OCI-M2 (cell line): Measurements from ENCODE around the gene RMRP.

ENCODE experiments used
- DNase-seq: peaks from one replicate; lab custom pipeline; 2025; ENCODE audit not compliant: unreplicated experiment; lab: John Stamatoyannopoulos, UW

The RMRP gene

DNA sequence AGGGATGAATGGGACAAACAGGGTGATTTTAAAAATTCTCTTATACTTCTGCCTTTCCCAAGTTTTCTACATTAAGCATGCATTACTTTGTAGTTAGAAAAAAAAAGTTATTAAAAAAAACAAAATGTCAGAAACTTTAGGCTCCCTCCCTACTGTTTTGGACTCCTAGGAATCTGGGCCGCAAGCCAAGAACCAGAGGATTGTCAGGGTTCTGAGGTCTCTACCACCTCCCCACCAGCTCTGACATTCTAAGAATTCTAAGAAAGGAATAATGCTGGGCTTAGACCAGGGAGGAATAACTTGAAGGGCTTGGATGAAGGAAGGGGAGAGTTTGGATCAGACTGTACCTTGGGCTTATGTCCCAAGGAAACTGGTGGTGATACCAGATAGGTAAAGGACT lies 8.2 kb upstream of the RMRP start:
- no peak for DNase-seq

GRCh38 chr9:35665471-35665818 lies 7.6 kb upstream of the RMRP start:
- no peak for DNase-seq

DNA sequence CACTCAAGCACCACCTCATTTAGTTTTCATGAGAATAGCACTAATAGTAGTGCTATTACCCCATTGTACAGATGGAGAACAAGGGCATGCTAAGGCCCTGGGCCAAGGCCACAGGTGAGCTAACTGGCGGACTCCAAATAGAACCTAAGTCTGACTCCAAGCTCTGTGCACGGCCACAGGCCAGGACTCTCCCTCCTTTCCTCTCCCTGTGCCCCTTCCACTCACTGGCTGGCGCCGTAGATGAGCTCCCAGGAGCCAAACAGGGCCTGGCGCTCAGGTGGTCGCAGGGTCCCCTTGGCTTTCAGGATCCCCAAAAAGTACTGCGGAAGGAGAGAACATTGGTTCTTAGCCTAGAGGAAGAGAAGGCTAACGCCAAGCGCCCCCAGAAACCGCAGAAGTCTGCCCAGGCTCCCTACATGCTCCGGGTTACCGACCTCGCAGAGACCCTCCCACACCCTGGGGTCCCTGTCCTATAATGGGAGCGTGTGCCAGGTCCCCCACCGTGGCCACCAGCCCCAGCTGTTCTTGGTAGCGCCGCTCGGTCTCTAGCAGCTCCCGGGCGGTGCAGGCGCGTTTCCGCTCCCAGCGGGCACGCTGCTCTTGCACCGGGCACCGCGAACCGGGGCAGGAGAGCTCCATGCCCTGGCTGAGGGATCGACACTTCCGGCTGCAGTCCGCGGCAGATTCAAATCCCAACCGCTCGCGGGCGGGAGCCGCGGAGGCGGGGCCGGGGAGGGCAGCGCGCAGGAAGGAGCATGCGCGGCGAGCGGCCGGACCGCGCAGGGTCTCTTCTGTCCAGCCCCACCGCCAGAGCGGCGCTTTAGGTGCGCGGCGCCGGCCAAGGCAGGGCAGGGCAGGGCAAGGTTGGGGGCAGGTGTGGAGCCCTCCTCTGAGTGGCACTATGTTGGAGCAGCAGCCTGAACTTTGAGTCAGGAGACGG lies 7.0 kb upstream of the RMRP start, which contains the start of gene ARHGEF39:
TSS of gene ARHGEF39 (minus strand) at position 665 of the 940 bp plus-strand sequence. CDS start at position 639, 26 bp downstream.
- DNase-seq, result peak; percentile 19

DNA sequence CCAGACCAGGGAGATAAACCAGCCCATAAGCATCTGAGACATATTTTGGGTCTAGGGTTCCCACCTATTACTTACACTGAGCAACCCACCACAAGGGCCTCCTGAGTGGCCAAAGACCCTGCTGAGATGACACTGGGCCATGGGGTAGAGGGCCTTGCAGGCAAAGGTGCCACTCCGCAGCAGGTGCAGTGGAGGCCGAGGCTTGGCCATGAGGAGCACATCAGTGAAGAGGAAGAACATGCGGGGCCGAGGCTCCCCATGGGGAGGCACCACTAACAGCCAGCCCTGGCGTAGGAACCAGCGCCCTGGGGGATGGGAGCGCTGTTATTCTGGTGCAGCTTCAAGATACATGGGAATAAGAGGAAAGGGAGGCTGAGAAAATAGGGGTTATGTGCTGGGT lies 4.6 kb upstream of the RMRP start:
- DNase-seq, result no peak

DNA sequence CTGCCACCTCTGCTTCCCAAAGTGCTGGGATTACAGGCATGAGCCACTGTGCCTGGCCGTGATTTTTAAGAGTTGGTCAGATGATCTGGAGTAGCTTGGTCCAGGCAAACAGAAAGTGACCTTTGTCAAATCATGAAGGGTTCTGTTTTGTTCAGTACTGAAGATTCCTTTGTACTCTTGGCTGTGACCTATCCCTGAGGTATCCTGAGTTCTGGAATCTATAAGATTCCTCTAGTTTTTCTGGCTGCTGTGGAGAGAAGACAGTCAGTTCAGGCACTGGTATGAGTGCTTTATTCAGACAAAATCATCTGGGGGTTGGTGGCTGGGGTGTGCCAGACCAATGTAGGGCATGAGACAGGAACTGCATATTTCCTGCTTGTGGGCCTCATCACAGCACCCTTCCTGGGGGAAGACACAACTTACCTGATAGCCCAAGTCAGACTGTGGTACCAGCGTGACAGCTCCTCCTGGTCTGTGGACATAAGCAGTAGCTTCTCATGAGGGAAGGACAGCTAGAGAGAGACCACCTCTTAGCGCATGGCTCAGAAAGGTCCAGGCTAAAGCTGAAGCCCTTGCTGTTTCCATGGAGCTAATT lies 4.0 kb upstream of the RMRP start:
- no peak for DNase-seq

- no peak for DNase-seq
These were observed 3.2 kb upstream of the RMRP start for GRCh38 chr9:35660966-35661415.

- DNase-seq, result no peak
These were observed 1.5 kb upstream of the RMRP start for GRCh38 chr9:35659340-35659739.

- DNase-seq, result peak; percentile 4
These were observed 1.1 kb upstream of the RMRP start for GRCh38 chr9:35658968-35659220.

- peak; percentile 84 for DNase-seq
These were observed 533 bp upstream of the RMRP start, which contains the start of gene CCDC107 for GRCh38 chr9:35658137-35658967. CCDC107 (plus strand) TSS chr9:35658292; CDS start chr9:35658380, 88 bp downstream.

DNA sequence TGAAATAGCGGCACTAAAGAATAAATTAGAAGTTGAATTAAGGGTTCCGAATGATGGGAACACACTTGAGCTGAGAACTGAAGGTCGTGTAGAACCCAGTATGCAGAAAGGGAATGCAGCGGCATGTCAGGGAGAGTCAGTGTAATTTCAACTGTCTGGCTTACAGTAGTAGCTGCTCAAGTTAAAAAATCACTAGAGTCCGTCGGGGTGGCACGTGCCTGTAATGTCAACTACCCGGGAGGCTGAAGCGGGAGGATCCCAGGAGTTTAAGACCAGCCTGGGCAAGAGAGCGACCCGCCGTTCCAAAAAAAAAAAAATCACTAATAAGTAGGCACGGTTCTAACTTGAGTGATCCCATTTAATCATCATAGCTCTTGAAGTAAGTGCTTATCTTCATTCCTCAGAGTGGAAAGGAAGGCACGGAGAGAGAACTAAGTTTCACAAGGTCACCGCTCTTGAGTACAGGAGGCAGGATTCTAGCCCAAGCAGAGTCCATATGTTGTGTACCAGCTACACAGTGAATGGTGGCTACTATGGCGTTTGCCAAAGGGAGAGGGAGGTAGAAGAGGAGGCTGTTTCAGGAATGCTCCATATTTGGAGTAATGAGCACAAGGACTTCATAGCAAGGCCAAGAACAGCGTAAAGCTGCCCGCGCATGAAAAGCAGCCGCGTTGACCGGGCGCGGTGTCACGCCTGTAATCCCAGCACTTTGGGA lies 831 bp downstream of the RMRP start:
- no peak for DNase-seq

DNA sequence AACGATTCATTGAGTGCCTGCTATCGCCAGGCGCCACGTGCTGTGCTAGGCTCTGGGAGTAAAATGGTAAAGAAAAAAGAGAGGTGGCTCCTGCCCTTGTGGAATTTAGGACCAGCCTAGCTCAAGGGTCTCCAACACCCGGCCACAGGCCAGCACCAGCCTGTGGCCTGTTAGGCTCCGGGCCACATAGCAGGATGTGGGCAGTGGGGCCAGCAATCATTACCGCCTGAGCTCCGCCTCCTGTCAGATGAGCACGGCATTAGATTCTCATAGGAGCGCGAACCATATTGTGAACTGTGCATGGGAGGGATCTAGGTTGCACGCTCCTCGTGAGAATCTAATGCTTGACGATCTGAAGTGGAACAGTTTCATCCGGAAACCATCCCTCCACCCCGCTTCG lies 1.5 kb downstream of the RMRP start:
- no peak for DNase-seq

- no peak for DNase-seq
These were observed 4.2 kb downstream of the RMRP start for GRCh38 chr9:35653611-35654010.

DNA sequence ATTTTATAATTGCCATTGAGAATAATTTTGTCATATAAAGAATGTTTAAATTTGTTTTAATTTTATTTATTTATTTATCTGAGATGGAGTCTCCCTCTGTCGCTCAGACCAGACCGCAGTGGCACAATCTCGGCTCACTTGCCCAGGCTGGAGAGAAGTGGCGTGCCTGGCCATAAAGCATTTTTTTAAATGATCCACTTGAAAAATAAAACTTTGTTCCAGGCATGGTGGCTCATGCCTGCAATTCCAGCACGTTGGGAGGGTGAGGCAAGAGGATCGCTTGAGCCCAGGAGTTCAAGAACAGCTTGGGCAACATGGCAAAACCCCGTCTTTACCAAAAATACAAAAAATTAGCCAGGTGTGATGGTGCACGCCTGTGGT lies 5.0 kb downstream of the RMRP start:
- no peak for DNase-seq

DNA sequence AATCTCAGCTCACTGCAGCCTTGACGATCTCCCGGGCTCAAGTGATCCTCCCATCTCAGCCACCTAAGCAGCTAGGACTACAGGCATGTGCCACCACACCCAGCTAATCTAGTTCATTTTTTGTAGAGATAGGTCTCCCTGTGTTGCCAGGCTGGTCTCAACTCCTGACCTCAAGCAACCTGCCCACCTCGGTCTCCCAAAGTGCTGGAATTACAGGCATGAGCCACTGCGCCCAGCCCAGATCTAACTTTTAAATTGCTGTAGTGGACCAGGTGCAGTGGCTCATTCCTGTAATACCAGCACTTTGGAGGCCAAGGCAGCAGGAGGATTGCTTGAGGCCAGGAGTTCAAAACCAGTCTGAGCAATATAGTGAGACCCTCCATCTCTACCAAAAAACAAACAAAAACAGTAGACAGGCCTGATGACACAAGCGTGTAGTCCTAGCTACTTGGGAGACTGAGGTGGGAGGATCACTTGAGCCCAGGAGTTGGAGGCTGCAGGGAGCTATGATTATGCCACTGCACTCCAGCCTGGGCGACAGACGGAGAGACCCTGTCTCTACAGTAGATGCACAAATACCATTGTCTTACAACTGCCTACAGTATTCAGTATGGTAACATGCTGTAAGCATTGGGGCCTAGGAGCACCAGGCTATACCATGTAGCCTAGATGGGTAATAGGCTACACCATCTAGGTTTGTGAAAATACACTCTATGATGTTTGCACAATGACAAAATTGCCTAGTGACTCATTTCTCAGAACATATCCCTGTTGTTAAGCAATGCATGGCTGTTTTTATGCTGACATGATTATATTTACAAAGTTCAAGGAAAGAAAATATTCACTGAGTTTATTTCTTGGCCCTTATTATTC lies 5.6 kb downstream of the RMRP start:
- no peak for DNase-seq

GRCh38 chr9:35650341-35651158 lies 7.3 kb downstream of the RMRP start, which contains the start of gene SIT1:
SIT1 (minus strand) TSS chr9:35650931; CDS start chr9:35650853, 78 bp downstream.
- DNase-seq, result no peak

DNA sequence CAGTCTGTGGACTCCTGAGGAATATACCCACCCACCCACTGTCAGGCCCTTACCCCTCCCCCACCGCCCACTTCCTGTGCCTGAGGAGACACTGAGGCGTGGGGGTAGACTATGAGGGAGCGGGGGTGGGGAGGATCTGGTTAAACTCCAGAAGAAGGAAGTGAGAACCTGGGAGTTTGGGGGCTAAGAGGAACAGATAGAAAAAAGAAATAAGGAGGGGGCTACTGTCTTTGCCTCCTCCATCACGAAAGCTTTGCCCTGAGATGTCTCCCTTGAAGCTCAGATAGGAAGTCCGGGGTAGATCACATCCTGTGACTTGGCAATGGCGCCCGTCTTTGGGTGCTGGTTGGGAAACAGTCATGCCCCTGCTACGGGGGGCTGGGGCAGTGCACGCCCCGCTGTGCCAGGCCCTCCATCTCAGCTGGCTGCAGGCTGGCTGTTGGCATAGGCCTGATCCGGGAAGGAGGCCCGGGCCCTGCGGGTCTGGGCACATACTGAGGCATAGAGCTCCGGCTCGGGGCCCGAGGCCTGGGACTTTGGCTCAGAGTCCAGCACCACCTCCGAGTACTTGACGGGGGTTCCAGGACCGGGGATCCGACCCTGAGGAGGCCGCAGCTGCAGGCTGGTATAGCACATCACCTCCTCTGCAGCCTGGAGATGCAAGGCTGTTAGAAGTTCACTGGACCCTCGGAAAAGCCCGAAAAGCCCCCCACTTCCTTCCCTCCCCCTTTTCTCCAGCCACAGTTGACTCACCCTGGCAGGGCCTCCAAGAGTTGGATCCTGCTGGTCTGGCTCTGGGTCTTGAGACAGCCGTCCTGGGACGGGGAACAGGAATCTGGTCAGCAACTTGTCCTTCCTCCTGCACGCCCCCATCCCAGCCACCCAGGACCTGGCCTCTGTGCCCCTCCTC lies 8.1 kb downstream of the RMRP start:
- no peak for DNase-seq

- DNase-seq, result peak; percentile 41
These were observed 11.1 kb downstream of the RMRP start for GRCh38 chr9:35646533-35647265.
